ENCODE results near the gene LRP8.

Gene LRP8

GRCh38 chr1:53359225-53359933 is 31.5 kb upstream of the LRP8 start:
- DNase-seq, result no peak

GRCh38 chr1:53356637-53357036 is 28.8 kb upstream of the LRP8 start:
- DNase-seq, result no peak

GRCh38 chr1:53354119-53354518 is 26.2 kb upstream of the LRP8 start:
- no peak for DNase-seq

GRCh38 chr1:53352561-53352960 is 24.7 kb upstream of the LRP8 start:
- DNase-seq, result no peak

GRCh38 chr1:53350853-53351767 is 23.2 kb upstream of the LRP8 start:
- no peak for DNase-seq

GRCh38 chr1:53349968-53350852 is 22.3 kb upstream of the LRP8 start:
- no peak for DNase-seq

- no peak for DNase-seq
Measured at GRCh38 chr1:53349369-53349835, 21.5 kb upstream of the LRP8 start.

GRCh38 chr1:53348486-53349368 is 20.9 kb upstream of the LRP8 start:
- DNase-seq, result no peak

- no peak for DNase-seq
Measured at GRCh38 chr1:53346814-53347176, 18.9 kb upstream of the LRP8 start.

- no peak for DNase-seq
Measured at GRCh38 chr1:53345996-53346813, 18.3 kb upstream of the LRP8 start.

GRCh38 chr1:53344921-53345838 is 17.3 kb upstream of the LRP8 start:
- no peak for DNase-seq

GRCh38 chr1:53343831-53344668 is 16.2 kb upstream of the LRP8 start:
- DNase-seq, result no peak

GRCh38 chr1:53342735-53343470 is 15.0 kb upstream of the LRP8 start:
- DNase-seq, result no peak

GRCh38 chr1:53341961-53342707 is 14.3 kb upstream of the LRP8 start:
- DNase-seq, result no peak

- DNase-seq, result no peak
Measured at GRCh38 chr1:53341521-53341895, 13.6 kb upstream of the LRP8 start.

GRCh38 chr1:53340660-53341520 is 13.0 kb upstream of the LRP8 start:
- no peak for DNase-seq
